Fibroblast of lung (primary cell): ENCODE measurements around the gene STAB2. TPM values are rescaled to one million over a fixed set of nuclear protein-coding genes. Genes with fewer than 3 reads are reported as not detected.

Experiments
- DNase-seq, 2 donors: peaks; one replicate each; pipeline versions ENCODE4 v3.0.0 to v3.0.0-alpha.2; 2010; ENCODE audit warnings: low read depth in 2 of 2
- H2AFZ ChIP-seq: 2 replicates; pipeline ENCODE4 v1.5.1; 2012; ENCODE audit warnings: low read length, control low read depth, inconsistent platforms
- H3K27ac ChIP-seq: 2 replicates; pipeline ENCODE4 v1.5.1; 2011; ENCODE audit warnings: low read length, control low read depth; ENCODE audit not compliant: insufficient read depth
- H3K27me3 ChIP-seq: 2 replicates; pipeline ENCODE4 v1.5.1; 2011; ENCODE audit warnings: mild to moderate bottlenecking, low read length; ENCODE audit not compliant: control insufficient read depth, insufficient read depth
- H3K36me3 ChIP-seq: 2 replicates; pipeline ENCODE4 v1.5.1; 2011; ENCODE audit warnings: low read length; ENCODE audit not compliant: control insufficient read depth, insufficient read depth
- H3K4me1 ChIP-seq: 2 replicates; pipeline ENCODE4 v1.5.1; 2011; ENCODE audit warnings: low read length; ENCODE audit not compliant: control insufficient read depth, insufficient read depth; ENCODE audit errors: extremely low read depth
- H3K4me2 ChIP-seq: 2 replicates; pipeline ENCODE4 v1.5.1; 2011; ENCODE audit warnings: low read length, control low read depth; ENCODE audit not compliant: insufficient read depth; ENCODE audit errors: extremely low read depth
- H3K4me3 ChIP-seq, 4 experiments: fragments of 200-600 bp in 1 of 4; sonication (generic) in 1 of 4; replicated peaks in 1 of 4; 2 replicates each; pipeline ENCODE4 v1.5.1; 2011 to 2016; ENCODE audit warnings: low read length in 4 of 4, low read depth in 3 of 4, mild to moderate bottlenecking in 3 of 4, control low read depth in 2 of 4, inconsistent platforms in 1 of 4, mixed read lengths in 1 of 4; ENCODE audit not compliant: insufficient read depth in 1 of 4; ENCODE audit errors: control extremely low read depth in 1 of 4
- H3K79me2 ChIP-seq: 2 replicates; pipeline ENCODE4 v1.5.1; 2012; ENCODE audit warnings: mild to moderate bottlenecking, low read length, inconsistent platforms; ENCODE audit not compliant: control insufficient read depth, insufficient read depth
- H3K9ac ChIP-seq: 2 replicates; pipeline ENCODE4 v1.5.1; 2011; ENCODE audit warnings: mild to moderate bottlenecking, low read length, control low read depth; ENCODE audit not compliant: insufficient read depth
- H3K9me3 ChIP-seq: 2 replicates; pipeline ENCODE4 v1.5.1; 2012; ENCODE audit warnings: low read depth, low read length; ENCODE audit not compliant: control insufficient read depth, insufficient read depth
- H4K20me1 ChIP-seq: 2 replicates; pipeline ENCODE4 v1.5.1; 2011; ENCODE audit warnings: low read length; ENCODE audit not compliant: control insufficient read depth, insufficient read depth; ENCODE audit errors: extremely low read depth
- EZH2 ChIP-seq: IDR thresholded peaks from 2 replicates; pipeline ENCODE4 v1.5.1; 2012; ENCODE audit warnings: low read length, control low read depth, mild to moderate bottlenecking; ENCODE audit errors: missing control alignments
- polyA plus RNA-seq, 2 donors: library from polyadenylated mRNA; depleted of rRNA in 1 of 2; stranded (reverse) in 1 of 2; unstranded in 1 of 2; fragments of >200 nt; gene quantifications; 2 replicates each; pipeline ENCODE4 v1.2.1, GENCODE V29; 2011 to 2012; ENCODE audit warnings: missing spikeins in 1 of 2
- total RNA-seq: library from RNA; depleted of rRNA; stranded (reverse); fragments of >200 nt; gene quantifications from 2 replicates; pipeline ENCODE4 v1.2.1, GENCODE V29; 2014
- TF ChIP-seq, protein P1 (sequence below), 2 donors: IDR thresholded peaks in 1 of 2; conservative IDR thresholded peaks in 1 of 2; 1 replicate in 1 of 2; 2 replicates in 1 of 2; pipeline ENCODE4 v1.5.1; 2011 to 2012; ENCODE audit warnings: low read length in 2 of 2, control low read depth in 1 of 2, inconsistent platforms in 1 of 2, low read depth in 1 of 2, mild to moderate bottlenecking in 1 of 2

The STAB2 gene
- total and polyA plus RNA-seq, 2 donors (not counting 1 experiment from before 2014, with no cell fraction given) = not detected

DNA sequence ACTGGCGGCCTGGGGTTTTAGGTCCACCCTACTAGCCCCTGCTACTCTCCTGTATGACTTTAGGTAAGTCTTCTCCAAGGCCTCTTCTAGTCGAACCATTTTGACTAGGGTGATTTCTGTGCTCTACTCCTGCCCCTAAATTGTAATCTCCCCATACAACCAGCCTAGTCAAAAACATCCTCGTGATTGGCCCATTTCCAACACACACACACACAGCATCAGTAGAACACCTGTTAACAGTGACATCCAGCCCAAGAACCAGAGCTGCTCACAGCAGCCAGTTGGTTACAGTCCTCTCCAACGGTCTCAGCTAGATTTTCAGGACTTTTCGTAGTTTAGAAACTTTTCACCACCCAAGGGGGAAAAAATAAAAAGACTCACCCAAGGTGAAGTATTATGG is 223.0 kb downstream of the STAB2 start:
- Histone ChIP-seq H3K27ac (no peak overlapping the region), H3K9me3 (no peaks in the 10 kb centered on the region), H3K36me3 (no peaks in the 10 kb centered on the region), H3K27me3 (no peaks in the 10 kb centered on the region), H4K20me1 (no peaks in the 10 kb centered on the region), H2AFZ (no peak overlapping the region), H3K4me3 (no peak overlapping the region), H3K4me2 (no peak overlapping the region), H3K4me1 (peaks cover 9% of the 10 kb centered on the region), H3K9ac (no peak overlapping the region), H3K79me2 (no peaks in the 10 kb centered on the region)
- no peak for DNase-seq
- TF ChIP-seq EZH2 = no peak
- TF ChIP-seq, protein P1, sequence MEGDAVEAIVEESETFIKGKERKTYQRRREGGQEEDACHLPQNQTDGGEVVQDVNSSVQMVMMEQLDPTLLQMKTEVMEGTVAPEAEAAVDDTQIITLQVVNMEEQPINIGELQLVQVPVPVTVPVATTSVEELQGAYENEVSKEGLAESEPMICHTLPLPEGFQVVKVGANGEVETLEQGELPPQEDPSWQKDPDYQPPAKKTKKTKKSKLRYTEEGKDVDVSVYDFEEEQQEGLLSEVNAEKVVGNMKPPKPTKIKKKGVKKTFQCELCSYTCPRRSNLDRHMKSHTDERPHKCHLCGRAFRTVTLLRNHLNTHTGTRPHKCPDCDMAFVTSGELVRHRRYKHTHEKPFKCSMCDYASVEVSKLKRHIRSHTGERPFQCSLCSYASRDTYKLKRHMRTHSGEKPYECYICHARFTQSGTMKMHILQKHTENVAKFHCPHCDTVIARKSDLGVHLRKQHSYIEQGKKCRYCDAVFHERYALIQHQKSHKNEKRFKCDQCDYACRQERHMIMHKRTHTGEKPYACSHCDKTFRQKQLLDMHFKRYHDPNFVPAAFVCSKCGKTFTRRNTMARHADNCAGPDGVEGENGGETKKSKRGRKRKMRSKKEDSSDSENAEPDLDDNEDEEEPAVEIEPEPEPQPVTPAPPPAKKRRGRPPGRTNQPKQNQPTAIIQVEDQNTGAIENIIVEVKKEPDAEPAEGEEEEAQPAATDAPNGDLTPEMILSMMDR (conservative IDR thresholded peaks at IDR 0.05 in 1 of 2, IDR thresholded peaks at IDR 0.05 in 1 of 2; ENCODE audit: low read depth in 1 of 2, low read length in 2 of 2) = no peak

DNA sequence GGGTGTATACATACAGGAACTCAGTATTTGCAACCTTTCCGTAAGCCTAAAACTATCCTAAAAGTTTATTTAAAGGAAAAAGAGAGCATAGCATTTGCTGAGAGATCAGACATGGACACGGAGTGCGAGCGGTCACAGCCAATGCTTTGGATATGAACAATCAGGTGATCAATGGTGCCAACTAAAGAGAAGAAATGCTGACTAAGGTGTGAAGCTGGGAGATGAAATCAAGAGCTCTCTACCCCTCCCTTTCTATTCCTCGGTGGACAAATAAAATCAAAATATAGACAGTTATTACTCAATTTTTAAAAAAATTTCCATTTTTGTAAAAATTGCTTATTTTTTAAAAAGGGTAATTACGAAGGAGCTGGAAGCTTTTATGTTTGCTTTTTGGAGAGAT is 224.7 kb downstream of the STAB2 start:
- Histone ChIP-seq H3K79me2 (no peaks in the 10 kb centered on the region), H3K27ac (no peak overlapping the region), H4K20me1 (no peaks in the 10 kb centered on the region)

DNA sequence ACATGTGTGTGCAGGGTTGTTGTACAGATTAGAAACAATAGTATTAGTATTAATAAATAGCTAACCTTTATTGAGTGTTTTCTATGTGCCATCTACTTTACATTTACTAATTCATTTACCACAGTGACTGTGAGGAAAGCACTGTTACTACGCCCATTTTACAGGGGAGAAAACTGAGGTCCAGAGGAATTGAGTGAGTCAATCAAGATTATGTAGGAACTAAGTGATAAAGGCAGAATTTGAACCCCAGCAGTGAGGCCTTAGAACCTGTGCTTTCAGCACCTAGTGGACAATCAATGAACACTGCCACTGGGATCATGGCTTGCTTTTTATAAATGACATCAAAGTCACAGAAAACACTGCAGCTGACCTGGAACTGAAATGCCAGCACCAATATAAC is 225.7 kb downstream of the STAB2 start:
- Histone ChIP-seq H3K36me3 (no peaks in the 10 kb centered on the region), H3K27ac (no peak overlapping the region), H3K4me1 (no peaks in the 10 kb centered on the region), H3K9ac (no peak overlapping the region), H3K27me3 (no peaks in the 10 kb centered on the region), H4K20me1 (no peaks in the 10 kb centered on the region), H3K4me2 (no peak overlapping the region), H2AFZ (no peak overlapping the region), H3K4me3 (no peak overlapping the region), H3K9me3 (no peaks in the 10 kb centered on the region), H3K79me2 (no peaks in the 10 kb centered on the region)
- no peak for DNase-seq
- TF ChIP-seq, protein P1 (conservative IDR thresholded peaks at IDR 0.05 in 1 of 2, IDR thresholded peaks at IDR 0.05 in 1 of 2; ENCODE audit: low read depth in 1 of 2, low read length in 2 of 2) = no peak
- TF ChIP-seq EZH2 = no peak

More for the DNA sequence above, 224.7 kb downstream of the STAB2 start:
- no peaks in the 10 kb centered on the region for H3K27me3 ChIP-seq
- no peak overlapping the region for H3K4me3 ChIP-seq
- no peak overlapping the region for H2AFZ ChIP-seq
- H3K9ac ChIP-seq = no peak overlapping the region
- H3K4me2 ChIP-seq = no peak overlapping the region
- no peak for DNase-seq
- peaks cover 3% of the 10 kb centered on the region for H3K4me1 ChIP-seq
- no peak for TF ChIP-seq EZH2
- TF ChIP-seq, protein P1 (conservative IDR thresholded peaks at IDR 0.05 in 1 of 2, IDR thresholded peaks at IDR 0.05 in 1 of 2; ENCODE audit: low read depth in 1 of 2, low read length in 2 of 2) = no peak
- no peaks in the 10 kb centered on the region for H3K9me3 ChIP-seq
- H3K36me3 ChIP-seq = no peaks in the 10 kb centered on the region
